Measurements from ENCODE around the gene CDCA8.

Gene CDCA8

DNA sequence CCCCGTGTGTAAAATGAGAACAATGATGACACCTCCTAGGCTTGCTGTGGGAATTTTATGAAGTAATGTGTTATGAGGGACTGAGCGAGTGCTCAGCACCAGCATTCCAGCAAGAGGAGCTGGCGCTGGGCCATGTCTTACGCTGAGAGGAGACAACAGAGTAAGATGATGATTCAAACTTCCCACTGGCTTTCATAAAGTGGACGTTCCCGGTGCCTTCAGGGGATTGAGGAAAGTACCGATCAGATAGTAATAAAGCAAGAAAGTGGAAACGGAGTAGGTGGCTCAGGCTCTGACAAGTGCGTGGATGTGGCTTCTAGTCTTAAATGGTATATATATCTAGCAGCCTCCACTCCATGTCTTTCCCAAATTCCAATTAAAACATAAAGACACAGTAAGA, 48.8 kb downstream of the CDCA8 start:
- DNase-seq = peak; percentile 7

DNA sequence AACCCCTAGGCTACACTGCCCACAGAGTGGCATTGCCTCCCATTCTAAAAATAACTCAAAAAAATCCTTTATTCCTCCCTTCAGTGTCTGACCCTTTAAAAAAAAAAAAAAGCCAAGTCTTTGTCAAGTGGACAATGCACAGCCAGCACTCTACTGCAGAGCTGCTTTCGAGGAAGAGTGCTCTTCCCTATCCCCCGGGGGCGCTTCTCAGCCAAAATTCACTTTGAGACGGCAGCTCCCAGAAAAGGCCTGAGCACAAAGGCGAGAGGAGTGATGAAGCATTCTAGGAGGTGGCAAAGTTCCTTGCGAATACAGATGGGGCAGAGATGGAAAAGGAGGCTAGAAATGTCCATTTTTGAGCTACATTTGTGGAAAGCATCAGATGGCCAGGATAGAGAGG, 49.3 kb downstream of the CDCA8 start:
- peak; percentile 16 for DNase-seq

DNA sequence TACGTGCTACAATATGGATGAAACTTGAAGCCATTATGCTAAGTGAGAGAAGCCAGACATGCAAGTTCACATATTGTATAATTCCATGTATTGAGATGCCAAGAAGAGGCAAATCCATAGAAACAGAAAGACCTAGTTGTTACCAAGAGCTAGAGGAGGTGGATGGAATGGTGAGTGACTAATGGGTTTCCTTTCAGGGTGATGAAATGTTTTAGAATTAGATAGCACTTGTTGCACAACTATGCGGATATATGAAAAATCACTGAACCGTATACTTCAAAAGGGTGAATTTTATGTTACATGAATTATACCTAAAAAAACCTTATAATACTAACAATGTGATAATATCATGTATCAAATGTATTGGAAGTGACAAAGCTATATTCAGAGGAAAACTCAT, 54.5 kb downstream of the CDCA8 start:
- DNase-seq = no peak

DNA sequence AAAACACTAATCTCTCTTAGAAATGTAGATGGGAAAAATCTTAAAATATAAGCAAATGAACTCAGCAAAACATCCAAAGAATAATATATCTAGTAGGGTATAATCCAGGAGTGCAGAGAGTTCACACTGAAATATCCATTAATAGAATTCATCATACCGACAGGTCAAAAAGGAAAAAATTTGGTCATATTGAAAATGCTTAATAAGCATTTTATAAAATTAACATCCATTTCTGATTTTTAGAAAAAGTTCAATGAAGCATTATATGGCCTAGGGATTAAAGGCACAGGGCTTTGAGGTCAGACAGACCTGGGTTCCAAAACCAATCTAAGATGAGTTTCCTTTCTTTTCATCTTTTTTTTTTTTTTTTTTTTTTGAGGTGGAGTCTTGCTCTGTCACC, 56.2 kb downstream of the CDCA8 start:
- DNase-seq = no peak

DNA sequence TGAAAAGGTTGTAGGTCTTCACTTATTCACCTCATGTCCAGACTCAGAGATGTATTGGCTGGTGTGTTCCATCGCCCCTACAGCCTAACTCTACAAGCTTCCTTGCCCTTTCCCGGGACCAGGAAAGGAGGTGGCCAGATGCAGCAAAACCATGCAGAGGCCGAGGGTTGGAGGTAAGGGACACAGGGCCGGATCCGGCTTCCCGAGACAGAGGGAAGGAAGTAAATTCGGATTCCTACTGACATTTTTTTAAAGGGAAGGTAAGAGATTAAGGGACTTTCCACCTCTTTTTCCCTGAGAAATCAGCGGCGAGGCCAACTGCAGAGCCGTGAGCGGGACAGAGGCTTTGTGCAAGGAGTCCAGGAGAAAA, 59.9 kb downstream of the CDCA8 start:
- peak; percentile 73 for DNase-seq

DNA sequence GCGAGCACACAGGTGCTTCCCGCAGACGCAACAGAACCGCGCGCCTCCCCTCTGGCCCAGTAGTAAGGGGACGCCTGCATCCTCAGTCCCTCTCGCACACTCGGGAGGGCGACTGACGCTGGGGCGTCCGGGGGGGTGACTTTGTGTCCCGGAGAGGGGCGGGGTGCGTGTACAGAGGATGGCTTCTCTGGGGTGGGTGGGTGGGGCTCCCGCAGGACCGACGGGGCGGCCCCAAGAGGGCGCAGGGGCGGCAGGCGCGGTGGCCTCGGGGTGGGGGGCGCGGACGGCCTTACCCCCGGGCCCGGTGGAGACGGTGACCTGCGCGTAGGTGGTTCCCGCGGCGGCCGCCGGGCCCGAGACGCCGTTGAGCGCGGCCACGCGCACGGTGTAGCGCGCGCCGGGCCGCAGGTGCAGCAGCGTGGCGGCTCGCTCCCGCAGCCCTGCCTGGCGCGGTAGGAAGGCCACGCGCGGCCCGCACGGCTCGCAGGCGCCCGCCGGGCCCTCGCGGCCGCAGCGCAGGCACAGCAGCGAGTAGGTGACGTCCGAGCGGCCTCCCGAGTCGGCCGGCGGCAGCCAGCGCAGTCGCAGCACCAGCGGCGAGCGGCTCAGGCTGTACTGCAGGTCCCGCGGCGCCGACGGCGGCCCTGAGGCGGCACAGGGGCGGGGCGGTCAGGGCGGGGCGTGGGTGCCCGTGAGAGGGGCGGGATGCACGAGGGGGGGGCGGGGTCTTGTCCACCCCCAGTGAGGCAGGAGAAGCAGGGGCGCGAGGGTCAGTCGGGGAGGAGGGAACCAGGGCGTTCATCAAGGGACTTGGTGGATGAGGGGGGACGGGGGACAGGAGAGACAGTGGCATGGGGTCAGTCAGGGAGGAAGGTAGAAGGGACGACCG, 60.5 kb downstream of the CDCA8 start:
- DNase-seq = peak; percentile 26

DNA sequence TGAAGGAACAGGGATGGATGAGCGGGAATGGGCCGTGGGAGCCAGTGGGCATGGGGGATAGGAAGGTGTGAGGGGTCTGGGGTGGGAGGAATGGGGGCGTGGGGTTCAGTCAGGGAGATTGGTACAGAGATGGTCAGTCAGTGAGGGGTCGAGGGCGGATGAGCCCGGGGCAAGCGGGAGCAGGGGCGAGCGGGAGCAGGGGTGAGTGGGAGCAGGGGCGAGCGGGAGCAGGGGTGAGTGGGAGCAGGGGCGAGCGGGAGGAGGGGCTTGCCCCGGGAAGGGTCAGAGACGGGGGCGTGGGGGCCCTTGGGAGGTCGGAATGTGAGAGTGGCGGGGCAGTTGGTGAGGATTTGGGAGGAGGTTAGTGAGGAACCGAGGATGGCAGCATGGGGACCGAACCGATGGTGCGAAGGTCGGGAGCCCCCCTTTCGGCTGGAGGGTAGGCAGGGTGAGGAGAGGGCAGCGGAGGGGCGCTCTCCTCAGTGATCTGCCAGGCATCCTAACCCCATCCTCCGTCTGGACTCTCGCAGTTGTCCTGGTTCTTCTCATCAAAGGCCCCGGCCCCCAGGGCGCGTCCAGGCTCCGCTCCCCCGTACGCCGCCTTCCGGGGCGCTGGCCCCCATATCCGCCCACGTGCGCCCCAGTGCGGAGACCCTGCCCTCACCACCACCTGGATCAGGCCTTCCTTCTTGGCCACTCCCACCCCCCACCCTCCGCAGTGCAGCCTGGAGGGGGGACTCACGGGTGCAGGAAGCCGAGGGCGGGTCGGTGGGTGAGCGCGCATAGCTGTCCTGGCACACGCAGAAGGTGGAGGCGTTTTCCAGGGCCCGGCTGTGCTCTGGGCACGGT, 61.4 kb downstream of the CDCA8 start:
- peak; percentile 4 for DNase-seq

DNA sequence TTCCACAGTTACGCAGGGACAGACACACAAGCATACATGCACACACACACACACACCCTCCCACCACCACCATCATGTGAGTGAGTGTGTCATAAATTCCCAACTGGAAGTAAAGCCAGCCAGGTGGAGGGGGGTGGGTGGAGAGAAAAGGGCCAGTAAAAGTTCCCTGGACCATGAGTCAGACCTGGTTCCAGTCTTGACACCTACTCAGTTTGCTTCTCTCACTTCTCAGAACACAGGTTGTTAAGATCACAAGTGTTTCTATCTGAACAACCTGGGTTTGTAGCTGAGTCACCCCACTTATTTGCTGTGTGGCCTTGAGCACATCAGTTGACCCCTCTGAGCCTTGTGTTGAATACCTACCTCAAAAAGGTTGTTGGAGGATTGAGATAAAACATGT, 63.0 kb downstream of the CDCA8 start:
- DNase-seq = peak; percentile 5

DNA sequence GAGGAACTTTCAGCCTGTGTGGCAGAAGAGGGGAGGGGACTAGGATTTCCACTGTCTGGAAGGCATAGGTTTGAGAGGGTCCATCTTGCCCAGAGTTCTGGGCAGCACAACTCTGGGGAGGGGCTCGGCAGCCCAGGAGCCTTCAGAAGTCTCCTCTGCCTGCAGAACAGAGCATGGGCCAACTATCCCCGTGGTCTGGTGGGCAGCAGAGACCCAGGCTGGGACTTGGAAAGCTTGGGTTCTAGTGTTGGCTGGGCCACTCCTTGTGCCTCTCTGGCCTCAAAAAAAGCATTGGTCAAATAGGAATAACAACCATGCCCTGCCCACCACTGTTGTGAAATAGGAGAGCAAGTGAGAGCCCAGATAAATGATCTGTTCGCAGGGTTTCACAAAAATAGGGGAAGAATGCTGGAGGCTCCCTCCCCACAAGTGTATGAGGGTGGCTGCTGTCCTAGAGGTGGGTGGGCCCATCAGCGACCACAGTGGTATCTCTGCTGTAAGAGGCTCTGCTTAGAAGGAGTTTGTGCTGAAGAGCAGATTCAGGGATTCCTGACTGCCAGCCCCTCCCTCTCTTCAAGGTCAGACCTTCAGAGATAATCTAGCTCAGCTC, 63.7 kb downstream of the CDCA8 start:
- DNase-seq = no peak

All from DMS79 treated with DMSO at 0.1 percent for 48 hours (cell line).